Measurements from ENCODE around the gene SNRPN.
"Not testable (repeated sequence)": the region's sequence is repeated elsewhere in the genome, so short reads cannot be mapped to it uniquely, and the experiment has no call there.

The SNRPN gene

GRCh38 chr15:24971772-24972171 is 17.0 kb downstream of the SNRPN start:
- DNase-seq = no peak

GRCh38 chr15:24972707-24973106 is 17.9 kb downstream of the SNRPN start:
- DNase-seq = not testable (repeated sequence)

GRCh38 chr15:24976932-24977331 is 22.1 kb downstream of the SNRPN start:
- DNase-seq = no peak

GRCh38 chr15:24977686-24978085 is 22.9 kb downstream of the SNRPN start:
- DNase-seq = no peak

GRCh38 chr15:24985224-24985623 is 30.4 kb downstream of the SNRPN start:
- DNase-seq = no peak

GRCh38 chr15:24986653-24987052 is 31.9 kb downstream of the SNRPN start:
- no peak for DNase-seq

GRCh38 chr15:25019434-25019833 is 64.6 kb downstream of the SNRPN start:
- no peak for DNase-seq

GRCh38 chr15:25022233-25022632 is 67.4 kb downstream of the SNRPN start:
- DNase-seq = no peak
